IMR-90 (cell line): ENCODE results near the gene SLC25A26. TPM values are rescaled to one million over a fixed set of nuclear protein-coding genes. Genes with fewer than 3 reads are reported as not detected.

Experiments
- ATAC-seq: fragments of 200-7000 bp; cut with Tn5 transposase; 2 replicates; pipeline ENCODE4 v1.9.1; 2020; ENCODE audit warnings: low read depth, mild to moderate bottlenecking, moderate library complexity
- BruUV-seq: library from RNA; stranded (reverse); fragments of 400-500 nt; replicated peaks from 2 replicates; lab custom pipeline; 2021; lab: Mats Ljungman, UMichigan
- CTCF ChIA-PET: fragments of 300-600 bp; formaldehyde crosslinking; extraction: SDS; loops from one replicate; lab custom pipeline; 2021; ENCODE audit warnings: antibody characterized with exemption; lab: Yijun Ruan, JAX
- POLR2A ChIA-PET: fragments of 300-600 bp; sonication (Branson Sonifier 250); formaldehyde crosslinking; loops from one replicate; lab custom pipeline; 2022; ENCODE audit warnings: antibody characterized with exemption; ENCODE audit not compliant: unreplicated experiment; lab: Charles Lee
- DNase-seq: peaks from one replicate; pipeline ENCODE4 v3.0.0; 2013
- H2AFZ ChIP-seq: replicated peaks from 2 replicates; pipeline ENCODE3; 2013; ENCODE audit warnings: low read length, mild to moderate bottlenecking; ENCODE audit not compliant: poor library complexity
- H2AK5ac ChIP-seq: 2 replicates; pipeline ENCODE4 v1.6.1; 2013; ENCODE audit warnings: low read depth, low read length, inconsistent platforms
- H2AK9ac ChIP-seq: replicated peaks from 2 replicates; pipeline ENCODE3; 2013; ENCODE audit warnings: mild to moderate bottlenecking, low read depth, low read length, moderate library complexity; ENCODE audit not compliant: poor library complexity
- H2BK120ac ChIP-seq: 2 replicates; pipeline ENCODE4 v1.6.1; 2013; ENCODE audit warnings: low read depth, low read length, inconsistent platforms
- H2BK15ac ChIP-seq: 3 replicates; pipeline ENCODE4 v1.6.1; 2013; ENCODE audit warnings: low read depth, low read length, inconsistent platforms
- H2BK20ac ChIP-seq: 2 replicates; pipeline ENCODE4 v1.6.1; 2013; ENCODE audit warnings: low read depth, mild to moderate bottlenecking, inconsistent platforms, low read length, moderate library complexity
- H2BK5ac ChIP-seq: 2 replicates; pipeline ENCODE4 v1.6.1; 2013; ENCODE audit warnings: mild to moderate bottlenecking, low read depth, low read length, inconsistent platforms; ENCODE audit not compliant: poor library complexity, severe bottlenecking
- H3K14ac ChIP-seq: replicated peaks from 2 replicates; pipeline ENCODE4 v1.6.1; 2013; ENCODE audit warnings: low read depth, low read length, inconsistent platforms
- H3K18ac ChIP-seq: 2 replicates; pipeline ENCODE4 v1.6.1; 2013; ENCODE audit warnings: low read depth, low read length, control low read depth
- H3K23ac ChIP-seq: 2 replicates; pipeline ENCODE4 v1.6.1; 2013; ENCODE audit warnings: low read depth, low read length, inconsistent platforms
- H3K27ac ChIP-seq: 2 replicates; pipeline ENCODE4 v1.5.1; 2013; ENCODE audit warnings: mild to moderate bottlenecking, control low read depth, low read length; ENCODE audit not compliant: insufficient read depth
- H3K27me3 ChIP-seq: 2 replicates; pipeline ENCODE4 v1.6.1; 2013; ENCODE audit warnings: low read length; ENCODE audit not compliant: control insufficient read depth, insufficient read depth
- H3K36me3 ChIP-seq: 2 replicates; pipeline ENCODE4 v1.6.1; 2013; ENCODE audit warnings: low read length, mixed read lengths; ENCODE audit not compliant: control insufficient read depth, insufficient read depth
- H3K4ac ChIP-seq: 2 replicates; pipeline ENCODE4 v1.6.1; 2013; ENCODE audit warnings: low read depth, low read length, inconsistent platforms
- H3K4me1 ChIP-seq: 2 replicates; pipeline ENCODE4 v1.6.1; 2013; ENCODE audit warnings: low read length, mixed read lengths; ENCODE audit not compliant: control insufficient read depth, insufficient read depth
- H3K4me2 ChIP-seq: 2 replicates; pipeline ENCODE4 v1.6.1; 2013; ENCODE audit warnings: low read depth, mild to moderate bottlenecking, control low read depth, low read length, moderate library complexity
- H3K4me3 ChIP-seq: 2 replicates; pipeline ENCODE4 v1.5.1; 2013; ENCODE audit warnings: low read depth, mild to moderate bottlenecking, control low read depth, low read length, moderate library complexity; ENCODE audit not compliant: insufficient read depth
- H3K56ac ChIP-seq: 2 replicates; pipeline ENCODE4 v1.6.1; 2013; ENCODE audit warnings: low read length, inconsistent platforms; ENCODE audit not compliant: insufficient read depth; ENCODE audit errors: extremely low read depth
- H3K79me1 ChIP-seq, 2 experiments: 2 replicates each; pipeline ENCODE4 v1.6.1; 2013; ENCODE audit warnings: low read length in 2 of 2, inconsistent platforms in 1 of 2, low read depth in 1 of 2
- H3K9ac ChIP-seq: 2 replicates; pipeline ENCODE4 v1.6.1; 2013; ENCODE audit warnings: low read depth, low read length, control low read depth
- H3K9me1 ChIP-seq: 2 replicates; pipeline ENCODE4 v1.6.1; 2013; ENCODE audit warnings: low read length, inconsistent platforms; ENCODE audit not compliant: insufficient read depth
- H3K9me3 ChIP-seq: 2 replicates; pipeline ENCODE4 v1.6.1; 2013; ENCODE audit warnings: low read length; ENCODE audit not compliant: control insufficient read depth, insufficient read depth
- H4K20me1 ChIP-seq: 2 replicates; pipeline ENCODE4 v1.6.1; 2013; ENCODE audit warnings: low read length, inconsistent platforms; ENCODE audit not compliant: insufficient read depth
- H4K5ac ChIP-seq: 2 replicates; pipeline ENCODE4 v1.6.1; 2013; ENCODE audit warnings: mild to moderate bottlenecking, low read depth, low read length, control low read depth
- H4K8ac ChIP-seq, 2 experiments: 2 replicates each; pipeline ENCODE4 v1.6.1; 2013; ENCODE audit warnings: low read depth in 2 of 2, low read length in 2 of 2, control low read depth in 1 of 2, inconsistent platforms in 1 of 2
- H4K91ac ChIP-seq: 2 replicates; pipeline ENCODE4 v1.6.1; 2013; ENCODE audit warnings: low read depth, low read length, inconsistent platforms; ENCODE audit not compliant: insufficient read depth
- BHLHE40 ChIP-seq: fragments of 150-350 bp; IDR thresholded peaks from 2 replicates; pipeline ENCODE4 v1.6.1; 2016; ENCODE audit warnings: mild to moderate bottlenecking, low read depth, low read length
- CTCF ChIP-seq: conservative IDR thresholded peaks from 2 replicates; pipeline ENCODE4 v1.5.1; 2012; ENCODE audit warnings: mild to moderate bottlenecking, low read depth, low read length, improper control_type of control experiment
- ELK1 ChIP-seq: fragments of 150-350 bp; IDR thresholded peaks from 2 replicates; pipeline ENCODE4 v1.6.1; 2016; ENCODE audit warnings: low read depth, mild to moderate bottlenecking, low read length, moderate library complexity, borderline replicate concordance
- MAFK ChIP-seq: IDR thresholded peaks from 2 replicates; pipeline ENCODE4 v1.6.1; 2012; ENCODE audit warnings: low read depth, low read length, improper control_type of control experiment
- MXI1 ChIP-seq: IDR thresholded peaks from 2 replicates; pipeline ENCODE4 v1.6.1; 2012; ENCODE audit warnings: low read depth, mild to moderate bottlenecking, low read length, moderate library complexity, borderline replicate concordance
- RAD21 ChIP-seq: IDR thresholded peaks from 2 replicates; pipeline ENCODE4 v1.6.1; 2012; ENCODE audit warnings: low read length, improper control_type of control experiment
- RCOR1 ChIP-seq: IDR thresholded peaks from 2 replicates; pipeline ENCODE4 v1.6.1; 2012; ENCODE audit warnings: mild to moderate bottlenecking, low read length, improper control_type of control experiment; ENCODE audit not compliant: insufficient replicate concordance
- RFX5 ChIP-seq: IDR thresholded peaks from 2 replicates; pipeline ENCODE4 v1.8.0; 2012; ENCODE audit warnings: low read depth, mild to moderate bottlenecking, low read length, moderate library complexity
- SMC3 ChIP-seq: fragments of 150-350 bp; IDR thresholded peaks from 2 replicates; pipeline ENCODE4 v1.6.1; 2016; ENCODE audit warnings: low read depth, mild to moderate bottlenecking, antibody characterized with exemption, low read length, moderate library complexity
- WGBS, 2 experiments: methylation state at CpG; one replicate each; pipeline versions ENCODE4 v1.1.5 to v1.1.7; 2013; ENCODE audit warnings: missing lambda C conversion rate in 2 of 2; ENCODE audit not compliant: insufficient read length in 1 of 2; ENCODE audit errors: extremely low coverage in 2 of 2; 5-methylcytosine and 5-hydroxymethylcytosine counted together
- dilution Hi-C: fragments of 300-500 bp; cut with HindIII; formaldehyde crosslinking; loops from one replicate; pipeline ENCODE4 v1.14.3; 2018; ENCODE audit warnings: low sequenced_read_pairs; ENCODE audit not compliant: unreplicated experiment
- in situ Hi-C: fragments of 300-500 bp; cut with MboI; formaldehyde crosslinking; loops from 3 replicates; pipeline ENCODE4 v1.14.3; 2019; ENCODE audit warnings: low sequenced_read_pairs, inconsistent platforms, mixed read lengths
- intact Hi-C: fragments of 100-400 bp; cut with micrococcal nuclease; formaldehyde crosslinking; loops from 2 replicates; pipeline ENCODE4 v1.10.0; 2022
- polyA plus RNA-seq, 3 experiments: library from polyadenylated mRNA; depleted of rRNA; stranded (reverse); fragments of >200 nt; gene quantifications; 2 replicates each; pipeline ENCODE4 v1.2.3, GENCODE V29; 2012; ENCODE audit warnings: low replicate concordance in 1 of 3
- total RNA-seq: library from RNA; depleted of rRNA; stranded (reverse); fragments of >200 nt; gene quantifications from 2 replicates; pipeline ENCODE4 v1.2.3, GENCODE V29; 2012
- TF ChIP-seq, protein P1 (sequence below): fragments of 150-350 bp; IDR thresholded peaks from 2 replicates; pipeline ENCODE4 v1.6.1; 2017; ENCODE audit warnings: mild to moderate bottlenecking, antibody characterized with exemption, low read length, low read depth

Gene SLC25A26
- total and polyA plus RNA-seq, 2 of the 4 experiments (the other 2 are of a cell fraction) = 10.9 to 12.7 TPM

- peak overlapping the region; percentile 61 for H3K4me2 ChIP-seq
- dilution Hi-C loops (no loop called here), intact Hi-C loops (loop anchor here (5.0 kb wide), 1 partner anchor 39 kb away; no protein-coding TSS in a partner anchor), in situ Hi-C loops (no loop called here)
- no peak overlapping the region for H3K4ac ChIP-seq
- BruUV-seq = no TSS peak
- no peak overlapping the region for H4K5ac ChIP-seq
- H3K9me3 ChIP-seq = no peaks in the 10 kb centered on the region
- peak; percentile 87 for DNase-seq
- H3K18ac ChIP-seq = peak overlapping the region; percentile 17; the same call in 1 of the 2 replicates
- no peak overlapping the region for H2BK120ac ChIP-seq
- no peaks in the 10 kb centered on the region for H4K20me1 ChIP-seq
- H4K91ac ChIP-seq = no peak overlapping the region
- no peak overlapping the region for H3K9ac ChIP-seq
- H3K27ac ChIP-seq = no peak overlapping the region
- H3K79me1 ChIP-seq = peaks cover 4% of the 10 kb centered on the region in 2 experiments; a peak in 3 of 4 replicates
- H2BK5ac ChIP-seq = peak overlapping the region; percentile 27
- no peak overlapping the region for H3K23ac ChIP-seq
- no CpG with 5 or more reads among the region's 4 CpGs for WGBS, 2 experiments
- H3K27me3 ChIP-seq = no peaks in the 10 kb centered on the region
- ChIA-PET POLR2A (no interaction called here), CTCF (no interaction called here)
- no peak overlapping the region for H3K4me3 ChIP-seq
- no peak overlapping the region for H2AFZ ChIP-seq
- H2BK20ac ChIP-seq = no peak overlapping the region
- no peak overlapping the region for H2AK9ac ChIP-seq
- H3K9me1 ChIP-seq = peaks cover 4% of the 10 kb centered on the region
- H3K14ac ChIP-seq = no peak overlapping the region
- no peak overlapping the region for H3K56ac ChIP-seq
- H3K4me1 ChIP-seq = peaks cover 2% of the 10 kb centered on the region; the same call in 1 of the 2 replicates
- TF ChIP-seq BHLHE40 (no peak), RAD21 (no peak), SMC3 (no peak), RCOR1 (no peak), ELK1 (no peak), RFX5 (no peak), MXI1 (no peak), MAFK (no peak), CTCF (no peak)
- TF ChIP-seq, protein P1, sequence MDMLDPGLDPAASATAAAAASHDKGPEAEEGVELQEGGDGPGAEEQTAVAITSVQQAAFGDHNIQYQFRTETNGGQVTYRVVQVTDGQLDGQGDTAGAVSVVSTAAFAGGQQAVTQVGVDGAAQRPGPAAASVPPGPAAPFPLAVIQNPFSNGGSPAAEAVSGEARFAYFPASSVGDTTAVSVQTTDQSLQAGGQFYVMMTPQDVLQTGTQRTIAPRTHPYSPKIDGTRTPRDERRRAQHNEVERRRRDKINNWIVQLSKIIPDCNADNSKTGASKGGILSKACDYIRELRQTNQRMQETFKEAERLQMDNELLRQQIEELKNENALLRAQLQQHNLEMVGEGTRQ = no peak
- no peak overlapping the region for H2BK15ac ChIP-seq
- H3K36me3 ChIP-seq = no peaks in the 10 kb centered on the region
- no peak overlapping the region for H2AK5ac ChIP-seq
- peak; percentile 79 for ATAC-seq
- H4K8ac ChIP-seq = no peak overlapping the region
Measured at GRCh38 chr3:66336333-66336766, 115.5 kb downstream of the SLC25A26 start.
